ENCODE results near the gene COL24A1. TPM values are rescaled to one million over a fixed set of nuclear protein-coding genes. Genes with fewer than 3 reads are reported as not detected.

The COL24A1 gene
- polyA plus RNA-seq, 3 donors: 1.4 to 2.1 (median 2.0) TPM

GRCh38 chr1:85707267-85707989 is 449.1 kb downstream of the COL24A1 start:
- no peak for DNase-seq (ENCODE audit: low read depth in 3 of 3, low spot score in 2 of 3)

GRCh38 chr1:85705940-85706339 is 450.6 kb downstream of the COL24A1 start:
- no peak for DNase-seq (ENCODE audit: low read depth in 3 of 3, low spot score in 2 of 3)

GRCh38 chr1:85700422-85700821 is 456.1 kb downstream of the COL24A1 start:
- DNase-seq (ENCODE audit: low read depth in 3 of 3, low spot score in 2 of 3): no peak

- no peak for DNase-seq (ENCODE audit: low read depth in 3 of 3, low spot score in 2 of 3)
These were observed 458.7 kb downstream of the COL24A1 start for GRCh38 chr1:85697895-85698294.

GRCh38 chr1:85692730-85693314 is 463.8 kb downstream of the COL24A1 start:
- DNase-seq (ENCODE audit: low read depth in 3 of 3, low spot score in 2 of 3): peak in 1 of 3 donors; percentile 7

GRCh38 chr1:85689775-85690404 is 466.7 kb downstream of the COL24A1 start:
- DNase-seq (ENCODE audit: low read depth in 3 of 3, low spot score in 2 of 3): no peak

DNA sequence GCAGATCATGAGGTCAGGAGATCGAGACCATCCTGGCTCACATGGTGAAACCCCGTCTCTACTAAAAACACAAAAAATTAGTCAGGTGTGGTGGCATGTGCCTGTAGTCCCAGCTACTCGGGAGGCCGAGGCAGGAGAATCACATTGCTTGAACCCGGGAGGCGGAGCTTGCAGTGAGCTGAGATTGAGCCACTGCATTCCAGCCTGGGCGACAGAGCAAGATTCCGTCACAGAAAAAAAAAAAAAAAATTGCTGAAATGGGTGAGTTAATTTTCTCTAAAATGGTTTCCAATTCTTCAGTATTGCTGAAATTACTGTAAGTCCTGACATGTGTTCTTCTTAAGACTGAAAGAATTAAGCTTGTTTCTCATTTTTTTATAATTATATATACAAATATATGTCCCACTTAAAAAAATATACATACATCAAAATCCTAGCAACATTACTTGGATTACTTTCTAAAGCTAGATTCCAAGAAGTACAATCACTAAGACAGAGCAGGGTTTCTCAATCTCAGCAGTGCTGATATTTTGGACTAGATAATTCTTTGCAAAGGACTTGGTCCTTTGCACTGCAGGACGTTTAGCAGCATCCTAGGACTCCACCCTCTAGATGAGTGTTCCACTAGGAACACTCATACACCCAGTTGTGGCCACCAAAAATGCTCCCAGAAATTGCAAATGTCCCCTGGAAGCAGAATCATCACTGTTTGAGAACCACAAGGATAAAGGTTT is 473.1 kb downstream of the COL24A1 start:
- no peak for DNase-seq (ENCODE audit: low read depth in 3 of 3, low spot score in 2 of 3)

- peak in 1 of 3 donors; percentile 7 for DNase-seq (ENCODE audit: low read depth in 3 of 3, low spot score in 2 of 3)
These were observed 475.5 kb downstream of the COL24A1 start for GRCh38 chr1:85681087-85681486.

Other genes starting within 250 kb of the COL24A1 start
- 10 to 100 TPM; 43.7 to 51.7 (median 45.8) TPM for gene ODF2L, start 239.6 kb upstream of the COL24A1 start, polyA plus RNA-seq (ENCODE audit: insufficient read length in 3 of 3)